GM12892 (cell line): Measurements from ENCODE around the gene EXO1.
"Not testable (repeated sequence)": the region's sequence is repeated elsewhere in the genome, so short reads cannot be mapped to it uniquely, and the experiment has no call there.

Experiments
- DNase-seq: peaks from one replicate; pipeline ENCODE4 v3.0.0; 2011; ENCODE audit not compliant: insufficient read length
- FAIRE-seq: peaks from 2 replicates; lab custom pipeline; 2011; peaks lifted over from hg19 to GRCh38; lab: Jason Lieb, UNC
- POLR2A ChIP-seq: IDR thresholded peaks from 2 replicates; pipeline ENCODE4 v1.6.1; 2011; ENCODE audit warnings: low read depth, low read length, control low read depth
- POLR2AphosphoS5 ChIP-seq: IDR thresholded peaks from 2 replicates; pipeline ENCODE4 v1.6.1; 2011; ENCODE audit warnings: low read depth, low read length, control low read depth
- TAF1 ChIP-seq: IDR thresholded peaks from 2 replicates; pipeline ENCODE4 v1.6.1; 2011; ENCODE audit warnings: low read depth, mild to moderate bottlenecking, control low read depth, low read length, borderline replicate concordance

EXO1 gene

GRCh38 chr1:241819340-241819866, 28.6 kb upstream of the EXO1 start:
- TF ChIP-seq POLR2AphosphoS5: no peak
- no peak for TF ChIP-seq POLR2A
- no peak for TF ChIP-seq TAF1
- FAIRE-seq (no peak), DNase-seq (no peak)

- no peak for FAIRE-seq
- TF ChIP-seq TAF1 (no peak), POLR2A (no peak), POLR2AphosphoS5 (no peak)
These were observed 26.6 kb upstream of the EXO1 start for GRCh38 chr1:241821363-241821762.

GRCh38 chr1:241822846-241823245, 25.2 kb upstream of the EXO1 start:
- DNase-seq (no peak), FAIRE-seq (no peak)
- TF ChIP-seq POLR2A (no peak), TAF1 (no peak), POLR2AphosphoS5 (no peak)

More at GRCh38 chr1:241821363-241821762, 26.6 kb upstream of the EXO1 start:
- DNase-seq: no peak

- TF ChIP-seq POLR2AphosphoS5: no peak
- no peak for TF ChIP-seq TAF1
- TF ChIP-seq POLR2A: no peak
These were observed 24.1 kb upstream of the EXO1 start for GRCh38 chr1:241823925-241824324.

GRCh38 chr1:241825581-241825980, 22.4 kb upstream of the EXO1 start:
- no peak for DNase-seq
- no peak for FAIRE-seq
- TF ChIP-seq TAF1 (no peak), POLR2A (no peak), POLR2AphosphoS5 (no peak)

More at GRCh38 chr1:241823925-241824324, 24.1 kb upstream of the EXO1 start:
- FAIRE-seq (no peak), DNase-seq (no peak)

DNA sequence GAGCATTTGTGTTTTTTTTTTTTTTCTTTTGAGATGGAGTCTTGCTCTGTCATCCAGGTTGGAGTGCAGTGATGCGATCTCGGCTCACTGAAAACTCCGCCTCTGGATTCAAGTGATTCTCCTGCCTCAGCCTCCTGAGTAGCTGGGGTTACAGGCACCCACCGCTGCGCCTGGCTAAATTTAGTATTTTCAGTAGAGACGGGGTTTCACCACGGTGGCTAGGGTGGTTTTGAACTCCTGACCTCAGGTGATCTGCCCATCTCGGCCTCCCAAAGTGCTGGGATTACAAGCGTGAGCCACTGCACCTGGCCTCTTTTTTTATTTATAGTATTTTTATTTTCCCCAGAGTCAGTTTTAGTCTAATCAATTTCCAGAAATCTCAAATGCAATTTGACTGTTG, 21.4 kb upstream of the EXO1 start:
- not testable (repeated sequence) for FAIRE-seq, DNase-seq

DNA sequence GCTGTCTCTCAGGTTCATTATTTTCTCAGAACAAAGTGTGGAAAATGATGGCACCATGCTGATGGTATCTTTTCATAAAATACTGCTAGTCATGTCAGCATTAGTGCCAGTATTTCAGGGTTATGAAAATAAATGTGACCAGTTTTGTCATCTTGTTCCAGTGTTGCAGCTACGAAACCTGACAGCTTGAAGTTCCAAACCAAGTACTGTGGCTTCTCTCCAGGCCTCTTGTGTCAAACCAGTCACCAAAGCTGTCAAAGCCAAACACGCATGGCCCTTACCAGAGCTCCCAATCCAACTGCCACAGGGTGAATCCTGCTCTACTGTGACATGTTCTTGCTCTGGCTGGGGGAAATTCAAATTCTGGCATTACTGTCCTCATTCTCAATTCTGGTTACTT, 20.7 kb upstream of the EXO1 start:
- TF ChIP-seq TAF1: no peak
- DNase-seq (no peak), FAIRE-seq (no peak)

- no peak for DNase-seq
- FAIRE-seq: no peak
These were observed 19.5 kb upstream of the EXO1 start for GRCh38 chr1:241828463-241829021.

GRCh38 chr1:241829468-241829867, 18.5 kb upstream of the EXO1 start:
- DNase-seq (no peak), FAIRE-seq (no peak)
- TF ChIP-seq TAF1 (no peak), POLR2AphosphoS5 (no peak), POLR2A (no peak)

More at GRCh38 chr1:241828463-241829021, 19.5 kb upstream of the EXO1 start:
- TF ChIP-seq POLR2AphosphoS5 (no peak), POLR2A (no peak), TAF1 (no peak)

DNA sequence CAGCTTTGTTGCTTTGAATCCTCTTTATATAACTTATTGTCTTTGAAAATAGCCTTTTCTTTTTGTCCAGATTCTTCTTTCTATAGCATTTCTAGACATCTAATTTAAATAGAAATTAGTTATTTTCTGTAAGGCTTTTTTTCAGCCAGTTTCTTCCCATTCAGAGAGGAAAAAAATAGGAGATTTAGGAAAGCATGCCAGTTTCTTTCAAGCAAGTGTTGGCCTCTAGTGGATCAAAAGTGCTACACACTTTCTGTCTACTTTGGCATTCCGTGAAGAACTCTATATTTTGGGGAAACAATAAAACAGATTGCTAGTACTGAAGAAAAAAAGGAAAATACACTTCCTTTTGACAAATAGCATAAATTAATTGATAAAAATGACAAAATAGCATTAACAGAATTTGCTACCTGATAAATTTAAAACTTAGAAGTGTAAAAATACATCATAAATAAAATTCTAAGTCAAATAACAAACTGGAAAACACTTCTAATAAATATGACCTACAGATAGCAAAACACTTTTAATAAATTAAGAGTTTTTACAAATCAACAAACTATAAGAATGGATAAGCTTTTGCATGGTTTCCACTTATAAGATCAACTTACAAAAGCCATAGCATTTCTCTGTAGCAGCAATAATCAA, 13.1 kb upstream of the EXO1 start:
- TF ChIP-seq TAF1: no peak
- TF ChIP-seq POLR2A: no peak
- TF ChIP-seq POLR2AphosphoS5: no peak
- no peak for FAIRE-seq
- DNase-seq: no peak

GRCh38 chr1:241836941-241837340, 11.1 kb upstream of the EXO1 start:
- DNase-seq (no peak), FAIRE-seq (no peak)
- TF ChIP-seq POLR2A (no peak), POLR2AphosphoS5 (no peak), TAF1 (no peak)

DNA sequence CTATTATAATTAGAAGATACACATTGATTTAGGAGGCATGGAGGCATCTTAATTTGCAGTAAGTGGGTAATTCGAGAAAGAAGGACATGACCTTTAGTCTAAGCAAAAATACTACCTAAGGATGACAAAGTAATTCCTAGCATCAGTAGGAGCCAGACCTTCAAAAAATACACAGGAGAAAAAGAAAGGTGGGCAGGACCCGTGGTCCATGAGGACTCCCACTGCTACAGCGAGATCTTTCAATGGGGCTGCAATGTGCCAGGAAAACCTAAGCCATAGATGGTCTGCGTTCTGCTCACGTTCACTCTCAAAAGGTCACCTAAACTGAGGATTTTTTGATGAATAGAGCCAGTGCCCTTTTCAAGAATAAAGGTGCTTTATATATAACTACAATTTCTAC, 10.6 kb upstream of the EXO1 start:
- no peak for FAIRE-seq
- no peak for DNase-seq
- TF ChIP-seq TAF1 (no peak), POLR2AphosphoS5 (no peak), POLR2A (no peak)

DNA sequence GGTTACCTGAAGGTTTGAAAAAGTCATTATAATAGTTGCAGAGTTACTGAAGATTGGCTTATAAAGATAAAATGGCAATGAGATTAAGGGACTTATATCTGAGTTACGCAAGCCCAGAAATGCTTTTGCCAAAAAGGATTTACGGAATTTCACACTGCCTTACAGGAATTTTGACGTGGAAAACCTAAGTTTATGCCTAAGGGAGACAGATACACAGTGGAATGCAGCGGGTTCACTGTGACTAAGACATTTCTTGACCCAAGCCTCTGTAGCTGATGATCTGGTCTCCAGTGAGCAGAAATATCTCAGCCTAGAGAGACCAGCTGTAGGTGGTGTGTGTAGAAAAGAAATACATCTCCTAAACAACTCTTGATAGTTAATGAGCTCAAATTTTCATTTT, 10.1 kb upstream of the EXO1 start:
- no peak for TF ChIP-seq POLR2A
- TF ChIP-seq POLR2AphosphoS5: no peak
- TF ChIP-seq TAF1: no peak
- DNase-seq (no peak), FAIRE-seq (no peak)
